Measurements from ENCODE around the gene EEF1G. TPM values are rescaled to one million over a fixed set of nuclear protein-coding genes. Genes with fewer than 3 reads are reported as not detected.

Gene EEF1G
- total RNA-seq, 1 donor from 2014 or later: 1,298 TPM

DNA sequence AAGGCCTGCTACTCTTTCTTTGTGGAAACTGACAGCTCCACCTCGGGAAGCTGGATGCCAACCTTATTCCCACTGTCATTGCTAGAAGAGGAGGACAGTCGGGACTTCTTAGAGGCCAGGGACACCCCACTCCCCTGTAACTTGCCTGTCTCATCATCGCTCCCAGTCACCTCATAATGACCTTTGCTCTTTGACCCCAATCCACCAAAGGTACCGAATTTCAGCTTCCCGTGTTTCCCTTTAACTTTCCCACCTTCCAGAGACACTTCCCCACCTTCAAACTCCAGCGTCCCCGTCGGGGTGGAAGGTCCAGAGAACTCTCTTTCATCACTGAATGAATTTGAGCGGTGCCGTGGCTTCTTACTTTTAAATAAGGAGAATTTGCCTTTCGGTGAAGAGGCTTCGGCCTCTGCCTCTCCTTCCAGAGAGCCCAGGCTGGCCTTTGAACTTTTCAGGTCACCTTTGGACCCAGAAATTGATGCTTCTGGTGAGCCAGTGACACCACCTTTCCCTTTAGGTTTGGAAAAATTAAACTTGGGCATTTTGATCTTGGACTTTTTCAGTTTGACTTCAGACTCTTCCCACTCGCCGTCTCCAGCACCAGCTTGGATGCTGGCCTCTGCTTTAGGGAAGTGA, 56.8 kb downstream of the EEF1G start:
- DNase-seq (ENCODE audit: low read depth): no peak
- H3K36me3 ChIP-seq (ENCODE audit: insufficient read depth, low read length): peaks cover 55% of the 10 kb centered on the region
- no peak overlapping the region for H3K9ac ChIP-seq (ENCODE audit: low read length)
- H3K4me3 ChIP-seq (ENCODE audit: insufficient read depth, low read depth, low read length): no peak overlapping the region
- Mint-ChIP-seq H3K27ac (ENCODE audit: unreplicated experiment) (no peak overlapping the region), H3K9me3 (ENCODE audit: unreplicated experiment) (no peaks in the 10 kb centered on the region), H3K27me3 (ENCODE audit: low read depth, unreplicated experiment) (peaks cover 3% of the 10 kb centered on the region), H3K4me1 (ENCODE audit: low read depth, unreplicated experiment) (no peaks in the 10 kb centered on the region), H3K36me3 (ENCODE audit: low read depth, unreplicated experiment) (peaks cover 45% of the 10 kb centered on the region), H3K4me3 (ENCODE audit: unreplicated experiment) (no peak overlapping the region)
- H4K20me1 ChIP-seq (ENCODE audit: insufficient read depth, low read length): peaks cover 87% of the 10 kb centered on the region
- no peak overlapping the region for H2AFZ ChIP-seq (ENCODE audit: low read depth, low read length)
- no peaks in the 10 kb centered on the region for H3K27me3 ChIP-seq (ENCODE audit: insufficient read depth, low read length)
- H3K27ac ChIP-seq (ENCODE audit: low read depth, low read length): no peak overlapping the region
- no peaks in the 10 kb centered on the region for H3K9me3 ChIP-seq (ENCODE audit: insufficient read depth, low read depth, low read length)
- H3K79me2 ChIP-seq (ENCODE audit: insufficient read depth, low read length): peaks cover 54% of the 10 kb centered on the region
- H3K4me1 ChIP-seq (ENCODE audit: insufficient read depth, low read length): no peaks in the 10 kb centered on the region
- no peak overlapping the region for H3K4me2 ChIP-seq (ENCODE audit: low read length)
- TF ChIP-seq, protein P1, sequence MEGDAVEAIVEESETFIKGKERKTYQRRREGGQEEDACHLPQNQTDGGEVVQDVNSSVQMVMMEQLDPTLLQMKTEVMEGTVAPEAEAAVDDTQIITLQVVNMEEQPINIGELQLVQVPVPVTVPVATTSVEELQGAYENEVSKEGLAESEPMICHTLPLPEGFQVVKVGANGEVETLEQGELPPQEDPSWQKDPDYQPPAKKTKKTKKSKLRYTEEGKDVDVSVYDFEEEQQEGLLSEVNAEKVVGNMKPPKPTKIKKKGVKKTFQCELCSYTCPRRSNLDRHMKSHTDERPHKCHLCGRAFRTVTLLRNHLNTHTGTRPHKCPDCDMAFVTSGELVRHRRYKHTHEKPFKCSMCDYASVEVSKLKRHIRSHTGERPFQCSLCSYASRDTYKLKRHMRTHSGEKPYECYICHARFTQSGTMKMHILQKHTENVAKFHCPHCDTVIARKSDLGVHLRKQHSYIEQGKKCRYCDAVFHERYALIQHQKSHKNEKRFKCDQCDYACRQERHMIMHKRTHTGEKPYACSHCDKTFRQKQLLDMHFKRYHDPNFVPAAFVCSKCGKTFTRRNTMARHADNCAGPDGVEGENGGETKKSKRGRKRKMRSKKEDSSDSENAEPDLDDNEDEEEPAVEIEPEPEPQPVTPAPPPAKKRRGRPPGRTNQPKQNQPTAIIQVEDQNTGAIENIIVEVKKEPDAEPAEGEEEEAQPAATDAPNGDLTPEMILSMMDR (IDR thresholded peaks at IDR 0.05; ENCODE audit: insufficient read depth, low read depth, low read length): no peak
- TF ChIP-seq EZH2 (IDR thresholded peaks at IDR 0.05; ENCODE audit: insufficient read depth, low read length): no peak
- FAIRE-seq: no peak

DNA sequence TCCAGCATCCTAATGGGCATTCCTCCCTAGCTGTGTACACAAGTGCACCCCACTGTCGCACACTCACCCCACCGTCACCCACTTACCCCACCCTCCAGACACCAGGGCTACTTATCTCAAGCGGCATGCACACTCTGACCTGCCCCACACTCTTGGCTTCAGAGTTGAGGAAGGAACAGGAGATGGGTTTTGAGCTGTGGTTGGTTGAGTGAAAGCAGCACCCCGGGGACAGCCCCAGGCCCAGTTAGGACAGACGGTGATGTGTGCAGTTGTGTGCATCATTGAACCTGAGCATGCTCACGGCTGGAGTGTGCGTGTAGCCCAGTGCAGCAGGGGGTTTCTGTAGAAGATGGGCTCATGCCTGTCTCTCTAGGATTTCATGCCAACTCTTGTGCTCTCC, 59.5 kb downstream of the EEF1G start:
- Mint-ChIP-seq H3K4me3 (ENCODE audit: unreplicated experiment) (no peak overlapping the region), H3K4me1 (ENCODE audit: low read depth, unreplicated experiment) (no peaks in the 10 kb centered on the region), H3K27me3 (ENCODE audit: low read depth, unreplicated experiment) (peaks cover 3% of the 10 kb centered on the region), H3K36me3 (ENCODE audit: low read depth, unreplicated experiment) (peaks cover 24% of the 10 kb centered on the region), H3K27ac (ENCODE audit: unreplicated experiment) (no peak overlapping the region), H3K9me3 (ENCODE audit: unreplicated experiment) (no peaks in the 10 kb centered on the region)
- no peak overlapping the region for H3K4me3 ChIP-seq (ENCODE audit: insufficient read depth, low read depth, low read length)
- peaks cover 34% of the 10 kb centered on the region for H3K36me3 ChIP-seq (ENCODE audit: insufficient read depth, low read length)
- H3K27me3 ChIP-seq (ENCODE audit: insufficient read depth, low read length): no peaks in the 10 kb centered on the region
- no peak overlapping the region for H3K9ac ChIP-seq (ENCODE audit: low read length)
- H3K27ac ChIP-seq (ENCODE audit: low read depth, low read length): no peak overlapping the region
- peaks cover 60% of the 10 kb centered on the region for H4K20me1 ChIP-seq (ENCODE audit: insufficient read depth, low read length)
- no peaks in the 10 kb centered on the region for H3K9me3 ChIP-seq (ENCODE audit: insufficient read depth, low read depth, low read length)
- DNase-seq (ENCODE audit: low read depth): no peak
- FAIRE-seq: no peak
- TF ChIP-seq, protein P1 (IDR thresholded peaks at IDR 0.05; ENCODE audit: insufficient read depth, low read depth, low read length): no peak
- no peak overlapping the region for H2AFZ ChIP-seq (ENCODE audit: low read depth, low read length)
- no peak overlapping the region for H3K4me2 ChIP-seq (ENCODE audit: low read length)
- H3K79me2 ChIP-seq (ENCODE audit: insufficient read depth, low read length): peaks cover 28% of the 10 kb centered on the region
- peaks cover 3% of the 10 kb centered on the region for H3K4me1 ChIP-seq (ENCODE audit: insufficient read depth, low read length)

DNA sequence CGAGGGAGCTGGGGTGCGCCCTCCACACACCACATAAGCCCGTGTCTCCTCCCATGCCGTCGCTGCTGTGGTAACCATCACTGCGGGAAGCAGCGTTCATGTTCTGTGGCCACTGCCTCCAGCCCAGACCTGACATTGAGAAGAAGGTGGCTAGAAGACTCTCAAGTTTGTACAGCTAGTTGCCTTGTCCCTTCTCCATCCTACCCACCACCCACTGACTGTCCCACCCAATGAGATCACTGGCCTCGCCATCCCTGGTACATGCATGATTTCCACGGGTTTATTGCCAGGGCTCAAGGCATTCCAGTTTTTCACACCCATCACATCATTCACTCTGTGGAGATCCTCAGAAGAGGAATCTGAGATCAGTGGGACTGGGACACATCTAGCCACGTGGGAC, 60.1 kb downstream of the EEF1G start:
- H3K36me3 Mint-ChIP-seq (ENCODE audit: low read depth, unreplicated experiment): peaks cover 21% of the 10 kb centered on the region
- no peak overlapping the region for H2AFZ ChIP-seq (ENCODE audit: low read depth, low read length)
- H4K20me1 ChIP-seq (ENCODE audit: insufficient read depth, low read length): peaks cover 54% of the 10 kb centered on the region

More for the DNA sequence above, 60.1 kb downstream of the EEF1G start:
- Histone ChIP-seq H3K9ac (ENCODE audit: low read length) (no peak overlapping the region), H3K4me1 (ENCODE audit: insufficient read depth, low read length) (peaks cover 7% of the 10 kb centered on the region), H3K27me3 (ENCODE audit: insufficient read depth, low read length) (no peaks in the 10 kb centered on the region), H3K36me3 (ENCODE audit: insufficient read depth, low read length) (peaks cover 29% of the 10 kb centered on the region), H3K4me3 (ENCODE audit: insufficient read depth, low read depth, low read length) (no peak overlapping the region), H3K4me2 (ENCODE audit: low read length) (no peak overlapping the region), H3K27ac (ENCODE audit: low read depth, low read length) (no peak overlapping the region), H3K79me2 (ENCODE audit: insufficient read depth, low read length) (peaks cover 23% of the 10 kb centered on the region), H3K9me3 (ENCODE audit: insufficient read depth, low read depth, low read length) (no peaks in the 10 kb centered on the region)
- no peak for FAIRE-seq
- H3K4me3 Mint-ChIP-seq (ENCODE audit: unreplicated experiment): no peak overlapping the region
- H3K9me3 Mint-ChIP-seq (ENCODE audit: unreplicated experiment): no peaks in the 10 kb centered on the region
- peaks cover 2% of the 10 kb centered on the region for H3K4me1 Mint-ChIP-seq (ENCODE audit: low read depth, unreplicated experiment)
- H3K27me3 Mint-ChIP-seq (ENCODE audit: low read depth, unreplicated experiment): peaks cover 3% of the 10 kb centered on the region
- TF ChIP-seq, protein P1 (IDR thresholded peaks at IDR 0.05; ENCODE audit: insufficient read depth, low read depth, low read length): no peak
- no peak for TF ChIP-seq EZH2 (IDR thresholded peaks at IDR 0.05; ENCODE audit: insufficient read depth, low read length)
- no peak overlapping the region for H3K27ac Mint-ChIP-seq (ENCODE audit: unreplicated experiment)
- DNase-seq (ENCODE audit: low read depth): no peak
